IMR-90 (cell line): ENCODE results near the gene PAX1.

Experiments
- BHLHE40 ChIP-seq: fragments of 150-350 bp; IDR thresholded peaks from 2 replicates; pipeline ENCODE4 v1.6.1; 2016; ENCODE audit warnings: mild to moderate bottlenecking, low read depth, low read length
- CHD1 ChIP-seq: IDR thresholded peaks from 2 replicates; pipeline ENCODE4 v1.6.1; 2012; ENCODE audit warnings: low read depth, low read length, improper control_type of control experiment
- MAZ ChIP-seq: IDR thresholded peaks from 2 replicates; pipeline ENCODE4 v1.6.1; 2012; ENCODE audit warnings: low read depth, mild to moderate bottlenecking, low read length, improper control_type of control experiment, moderate library complexity, borderline replicate concordance
- POLR2A ChIP-seq: IDR thresholded peaks from 2 replicates; pipeline ENCODE4 v1.6.1; 2012; ENCODE audit warnings: mild to moderate bottlenecking, low read depth, low read length
- TF ChIP-seq, protein P1 (sequence below): conservative IDR thresholded peaks from 2 replicates; pipeline ENCODE4 v1.5.1; 2012; ENCODE audit warnings: mild to moderate bottlenecking, low read depth, low read length, improper control_type of control experiment
- TF ChIP-seq, protein P2 (sequence below): fragments of 150-350 bp; IDR thresholded peaks from 2 replicates; pipeline ENCODE4 v1.6.1; 2017; ENCODE audit warnings: mild to moderate bottlenecking, antibody characterized with exemption, low read length, low read depth

DNA sequence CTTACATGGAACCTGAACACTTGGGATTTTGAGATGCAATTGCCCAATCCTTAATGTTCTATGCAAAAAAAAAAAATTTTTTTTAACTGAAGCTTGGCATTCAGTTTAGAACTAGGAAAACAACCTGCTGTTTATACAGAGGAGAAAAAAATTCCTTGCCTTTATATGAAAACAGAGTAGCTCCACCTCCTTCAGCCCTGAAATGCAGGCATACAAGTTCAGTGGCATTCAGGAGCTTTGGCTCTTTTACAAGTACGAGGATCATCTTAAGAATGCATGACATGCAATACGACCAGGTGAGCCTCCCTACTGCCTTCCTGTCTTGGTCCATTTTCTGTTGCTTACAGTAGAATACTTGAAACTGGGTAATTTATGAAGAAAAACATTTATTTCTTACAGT, 20.4 kb downstream of the PAX1 start:
- TF ChIP-seq, protein P1, sequence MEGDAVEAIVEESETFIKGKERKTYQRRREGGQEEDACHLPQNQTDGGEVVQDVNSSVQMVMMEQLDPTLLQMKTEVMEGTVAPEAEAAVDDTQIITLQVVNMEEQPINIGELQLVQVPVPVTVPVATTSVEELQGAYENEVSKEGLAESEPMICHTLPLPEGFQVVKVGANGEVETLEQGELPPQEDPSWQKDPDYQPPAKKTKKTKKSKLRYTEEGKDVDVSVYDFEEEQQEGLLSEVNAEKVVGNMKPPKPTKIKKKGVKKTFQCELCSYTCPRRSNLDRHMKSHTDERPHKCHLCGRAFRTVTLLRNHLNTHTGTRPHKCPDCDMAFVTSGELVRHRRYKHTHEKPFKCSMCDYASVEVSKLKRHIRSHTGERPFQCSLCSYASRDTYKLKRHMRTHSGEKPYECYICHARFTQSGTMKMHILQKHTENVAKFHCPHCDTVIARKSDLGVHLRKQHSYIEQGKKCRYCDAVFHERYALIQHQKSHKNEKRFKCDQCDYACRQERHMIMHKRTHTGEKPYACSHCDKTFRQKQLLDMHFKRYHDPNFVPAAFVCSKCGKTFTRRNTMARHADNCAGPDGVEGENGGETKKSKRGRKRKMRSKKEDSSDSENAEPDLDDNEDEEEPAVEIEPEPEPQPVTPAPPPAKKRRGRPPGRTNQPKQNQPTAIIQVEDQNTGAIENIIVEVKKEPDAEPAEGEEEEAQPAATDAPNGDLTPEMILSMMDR = no peak
- TF ChIP-seq POLR2A (no peak), MAZ (no peak), BHLHE40 (no peak), CHD1 (no peak)
- TF ChIP-seq, protein P2, sequence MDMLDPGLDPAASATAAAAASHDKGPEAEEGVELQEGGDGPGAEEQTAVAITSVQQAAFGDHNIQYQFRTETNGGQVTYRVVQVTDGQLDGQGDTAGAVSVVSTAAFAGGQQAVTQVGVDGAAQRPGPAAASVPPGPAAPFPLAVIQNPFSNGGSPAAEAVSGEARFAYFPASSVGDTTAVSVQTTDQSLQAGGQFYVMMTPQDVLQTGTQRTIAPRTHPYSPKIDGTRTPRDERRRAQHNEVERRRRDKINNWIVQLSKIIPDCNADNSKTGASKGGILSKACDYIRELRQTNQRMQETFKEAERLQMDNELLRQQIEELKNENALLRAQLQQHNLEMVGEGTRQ = no peak
